VCaP (cell line): ENCODE results near the gene UBE2L6.
A peak's percentile ranks its signal among the peaks of the same experiment; 100 is the strongest.
"Not testable (repeated sequence)": the region's sequence is repeated elsewhere in the genome, so short reads cannot be mapped to it uniquely, and the experiment has no call there.

Experiments
- H3K27ac ChIP-seq: fragments of 450-650 bp; 2 replicates; pipeline ENCODE4 v1.5.1; 2017
- CTCF ChIP-seq: fragments of 450-650 bp; conservative IDR thresholded peaks from 2 replicates; pipeline ENCODE4 v1.5.1; 2017; ENCODE audit warnings: mild to moderate bottlenecking, moderate library complexity

Gene UBE2L6

GRCh38 chr11:57542582-57542981, 24.9 kb downstream of the UBE2L6 start:
- TF ChIP-seq CTCF, result no peak
- no peak overlapping the region for H3K27ac ChIP-seq

- no peak overlapping the region for H3K27ac ChIP-seq
- TF ChIP-seq CTCF, result no peak
Measured at GRCh38 chr11:57541169-57541568, 26.3 kb downstream of the UBE2L6 start.

- no peak overlapping the region for H3K27ac ChIP-seq
- TF ChIP-seq CTCF, result no peak
Measured at GRCh38 chr11:57539342-57539741, 28.1 kb downstream of the UBE2L6 start.

- no peak within 1 kb of the TSS for H3K27ac ChIP-seq
- no peak for TF ChIP-seq CTCF
Measured at GRCh38 chr11:57536947-57537619, 30.4 kb downstream of the UBE2L6 start, which contains the start of gene SMTNL1. Gene SMTNL1, plus strand, starts transcription at chr11:57537595. Its CDS starts 5,048 bp downstream, at chr11:57542643.

GRCh38 chr11:57534449-57534848, 33.0 kb downstream of the UBE2L6 start:
- not testable (repeated sequence) for H3K27ac ChIP-seq

GRCh38 chr11:57530596-57531507, 36.6 kb downstream of the UBE2L6 start, which contains the start of gene TIMM10:
Gene TIMM10, minus strand, starts transcription at chr11:57530754. Its CDS starts 565 bp downstream, at chr11:57530189.
- H3K27ac ChIP-seq, result peak within 1 kb of the TSS; percentile 78
- TF ChIP-seq CTCF, result no peak; the same call in 1 of the 2 replicates

GRCh38 chr11:57530215-57530595, 37.3 kb downstream of the UBE2L6 start:
- TF ChIP-seq CTCF, result no peak
- peak overlapping the region; percentile 78 for H3K27ac ChIP-seq
